ENCODE measurements around the gene PSMD1. TPM values are rescaled to one million over a fixed set of nuclear protein-coding genes. Genes with fewer than 3 reads are reported as not detected.

Gene PSMD1
- total RNA-seq, 1 donor from 2014 or later: 132 TPM

- Histone ChIP-seq H3K27me3 (no peaks in the 10 kb centered on the region), H4K20me1 (ENCODE audit: low read depth) (peaks cover 12% of the 10 kb centered on the region), H3K79me2 (ENCODE audit: low read depth) (no peaks in the 10 kb centered on the region), H3F3A (ENCODE audit: low read depth) (peaks cover 25% of the 10 kb centered on the region), H3K9ac (no peak overlapping the region), H3K4me3 (no peak overlapping the region), H3K4me2 (no peak overlapping the region), H2AFZ (replicated peaks) (no peak overlapping the region), H3K4me1 (peaks cover 7% of the 10 kb centered on the region), H3K9me3 (ENCODE audit: low read depth) (no peaks in the 10 kb centered on the region), H3K36me3 (no peaks in the 10 kb centered on the region), H3K27ac (no peak overlapping the region)
- no peak for DNase-seq (ENCODE audit: low spot score)
- H3K4me1 Mint-ChIP-seq: peaks cover 15% of the 10 kb centered on the region
- H3K4me3 Mint-ChIP-seq: no peak overlapping the region
- H3K27me3 Mint-ChIP-seq (ENCODE audit: insufficient read depth, low read depth): no peaks in the 10 kb centered on the region
- H3K27ac Mint-ChIP-seq: no peak overlapping the region
- peaks cover 2% of the 10 kb centered on the region for H3K36me3 Mint-ChIP-seq
- H3K9me3 Mint-ChIP-seq: no peaks in the 10 kb centered on the region
- no peak for TF ChIP-seq CTCF (IDR thresholded peaks at IDR 0.05)
- no peak for TF ChIP-seq EZH2phosphoT487 (IDR thresholded peaks at IDR 0.05)
- TF ChIP-seq EZH2 (IDR thresholded peaks at IDR 0.05): no peak
Measured at GRCh38 chr2:231126123-231126522, 69.5 kb downstream of the PSMD1 start.

- H3K4me2 ChIP-seq: no peak overlapping the region
- no peak for TF ChIP-seq EZH2phosphoT487 (IDR thresholded peaks at IDR 0.05)
- no peak for DNase-seq (ENCODE audit: low spot score)
- H3K9me3 Mint-ChIP-seq: no peaks in the 10 kb centered on the region
- H3K27me3 Mint-ChIP-seq (ENCODE audit: insufficient read depth, low read depth): no peaks in the 10 kb centered on the region
- H3K4me3 Mint-ChIP-seq: no peak overlapping the region
- H2AFZ ChIP-seq (replicated peaks): no peak overlapping the region
- H3K9ac ChIP-seq: no peak overlapping the region
- no peaks in the 10 kb centered on the region for H3K27me3 ChIP-seq
- peaks cover 19% of the 10 kb centered on the region for H3F3A ChIP-seq (ENCODE audit: low read depth)
- H3K4me3 ChIP-seq: no peak overlapping the region
- no peaks in the 10 kb centered on the region for H3K79me2 ChIP-seq (ENCODE audit: low read depth)
- peaks cover 12% of the 10 kb centered on the region for H4K20me1 ChIP-seq (ENCODE audit: low read depth)
- H3K36me3 Mint-ChIP-seq: peaks cover 2% of the 10 kb centered on the region
- no peaks in the 10 kb centered on the region for H3K9me3 ChIP-seq (ENCODE audit: low read depth)
- no peak overlapping the region for H3K27ac Mint-ChIP-seq
- H3K4me1 Mint-ChIP-seq: peaks cover 15% of the 10 kb centered on the region
- no peak overlapping the region for H3K27ac ChIP-seq
- no peaks in the 10 kb centered on the region for H3K36me3 ChIP-seq
- H3K4me1 ChIP-seq: peaks cover 7% of the 10 kb centered on the region
Measured at GRCh38 chr2:231127480-231127879, 70.8 kb downstream of the PSMD1 start.

- H3K27ac Mint-ChIP-seq: no peak overlapping the region
- Histone ChIP-seq H3K9me3 (ENCODE audit: low read depth) (no peaks in the 10 kb centered on the region), H3K4me3 (no peak overlapping the region), H4K20me1 (ENCODE audit: low read depth) (peaks cover 12% of the 10 kb centered on the region), H3K4me2 (no peak overlapping the region), H3K79me2 (ENCODE audit: low read depth) (no peaks in the 10 kb centered on the region), H3K27ac (no peak overlapping the region), H3K4me1 (peaks cover 7% of the 10 kb centered on the region), H3K9ac (no peak overlapping the region), H3K27me3 (no peaks in the 10 kb centered on the region), H2AFZ (replicated peaks) (no peak overlapping the region), H3K36me3 (no peaks in the 10 kb centered on the region), H3F3A (ENCODE audit: low read depth) (peaks cover 19% of the 10 kb centered on the region)
- H3K36me3 Mint-ChIP-seq: peaks cover 2% of the 10 kb centered on the region
- TF ChIP-seq EZH2phosphoT487 (IDR thresholded peaks at IDR 0.05) (no peak), CTCF (IDR thresholded peaks at IDR 0.05) (no peak), EZH2 (IDR thresholded peaks at IDR 0.05) (no peak)
- DNase-seq (ENCODE audit: low spot score): no peak
- peaks cover 15% of the 10 kb centered on the region for H3K4me1 Mint-ChIP-seq
- H3K9me3 Mint-ChIP-seq: no peaks in the 10 kb centered on the region
- no peaks in the 10 kb centered on the region for H3K27me3 Mint-ChIP-seq (ENCODE audit: insufficient read depth, low read depth)
- no peak overlapping the region for H3K4me3 Mint-ChIP-seq
Measured at GRCh38 chr2:231127936-231128335, 71.3 kb downstream of the PSMD1 start.

GRCh38 chr2:231128541-231128940 lies 71.9 kb downstream of the PSMD1 start:
- no peak for DNase-seq (ENCODE audit: low spot score)
- TF ChIP-seq EZH2 (IDR thresholded peaks at IDR 0.05) (no peak), EZH2phosphoT487 (IDR thresholded peaks at IDR 0.05) (no peak), CTCF (IDR thresholded peaks at IDR 0.05) (no peak)
- no peak overlapping the region for H3K4me2 ChIP-seq

More at GRCh38 chr2:231128541-231128940, 71.9 kb downstream of the PSMD1 start:
- Histone ChIP-seq H3K4me3 (no peak overlapping the region), H2AFZ (replicated peaks) (no peak overlapping the region), H3K79me2 (ENCODE audit: low read depth) (no peaks in the 10 kb centered on the region), H3K9ac (no peak overlapping the region), H3K4me1 (peaks cover 7% of the 10 kb centered on the region), H3K27me3 (no peaks in the 10 kb centered on the region), H4K20me1 (ENCODE audit: low read depth) (peaks cover 7% of the 10 kb centered on the region), H3K9me3 (ENCODE audit: low read depth) (no peaks in the 10 kb centered on the region), H3K27ac (no peak overlapping the region), H3K36me3 (no peaks in the 10 kb centered on the region), H3F3A (ENCODE audit: low read depth) (peaks cover 13% of the 10 kb centered on the region)
- H3K9me3 Mint-ChIP-seq: no peaks in the 10 kb centered on the region
- H3K27me3 Mint-ChIP-seq (ENCODE audit: insufficient read depth, low read depth): no peaks in the 10 kb centered on the region
- peaks cover 2% of the 10 kb centered on the region for H3K36me3 Mint-ChIP-seq
- H3K4me3 Mint-ChIP-seq: no peak overlapping the region
- peaks cover 10% of the 10 kb centered on the region for H3K4me1 Mint-ChIP-seq
- H3K27ac Mint-ChIP-seq: no peak overlapping the region

Measured in neural progenitor cell (in vitro differentiated cells).